Gastroesophageal sphincter (tissue), 3 donors: ENCODE data around the gene RPL10A.
"Not testable (repeated sequence)": the region's sequence is repeated elsewhere in the genome, so short reads cannot be mapped to it uniquely, and the experiment has no call there.

Experiments used
- CTCF ChIP-seq, 4 experiments: fragments of 200-600 bp in 2 of 4; fragments of 450-650 bp in 2 of 4; sonication (generic) in 1 of 4; IDR thresholded peaks; one replicate each; pipeline ENCODE4 v1.5.1; 2017 to 2019; ENCODE audit warnings: antibody characterized with exemption in 4 of 4, mild to moderate bottlenecking in 2 of 4, moderate library complexity in 2 of 4
- POLR2AphosphoS5 ChIP-seq: sonication (generic); formaldehyde crosslinking; IDR thresholded peaks from one replicate; pipeline ENCODE4 v1.6.1; 2017; ENCODE audit warnings: antibody characterized with exemption

GRCh38 chr6:35438378-35439065, 29.7 kb upstream of the RPL10A start:
- not testable (repeated sequence) for TF ChIP-seq POLR2AphosphoS5; CTCF (IDR thresholded peaks at IDR 0.05)
